GM15510 (cell line): ENCODE data around the gene SOHLH2.

ENCODE experiments used
- POLR2A ChIP-seq: IDR thresholded peaks from 3 replicates; pipeline ENCODE4 v1.6.1; 2011; ENCODE audit warnings: borderline replicate concordance; ENCODE audit not compliant: insufficient read length; ENCODE audit errors: extremely low read depth

SOHLH2 gene

GRCh38 chr13:36130552-36131221 lies 83.7 kb downstream of the SOHLH2 start:
- TF ChIP-seq POLR2A, result no peak

GRCh38 chr13:36130193-36130551 lies 84.2 kb downstream of the SOHLH2 start:
- TF ChIP-seq POLR2A, result no peak

GRCh38 chr13:36129539-36129938 lies 84.8 kb downstream of the SOHLH2 start:
- TF ChIP-seq POLR2A, result no peak

GRCh38 chr13:36126491-36126890 lies 87.9 kb downstream of the SOHLH2 start:
- TF ChIP-seq POLR2A, result no peak

- TF ChIP-seq POLR2A, result no peak
These were observed 88.5 kb downstream of the SOHLH2 start for GRCh38 chr13:36125841-36126240.

GRCh38 chr13:36124236-36124822 lies 90.0 kb downstream of the SOHLH2 start:
- TF ChIP-seq POLR2A, result no peak
